Immature natural killer cell (primary cell): Measurements from ENCODE around the gene SERINC5. TPM values are rescaled to one million over a fixed set of nuclear protein-coding genes. Genes with fewer than 3 reads are reported as not detected.
"Not testable (repeated sequence)": the region's sequence is repeated elsewhere in the genome, so short reads cannot be mapped to it uniquely, and the experiment has no call there.

Source experiments
- DNase-seq, 3 donors: peaks; one replicate each; pipeline ENCODE4 v3.0.0; 2022; ENCODE audit warnings: mixed read lengths in 1 of 3
- H3K27ac Mint-ChIP-seq, 6 donors: one replicate each; pipeline ENCODE4 v1.8.0; 2020; ENCODE audit warnings: mixed read lengths in 6 of 6, mild to moderate bottlenecking in 5 of 6, inconsistent platforms in 4 of 6, moderate library complexity in 3 of 6
- H3K27me3 Mint-ChIP-seq, 3 donors: one replicate each; pipeline ENCODE4 v1.8.0; 2020 to 2021; ENCODE audit warnings: low read depth in 3 of 3, mild to moderate bottlenecking in 3 of 3, mixed read lengths in 3 of 3, moderate library complexity in 3 of 3, inconsistent platforms in 1 of 3
- H3K36me3 Mint-ChIP-seq, 3 donors: one replicate each; pipeline ENCODE4 v1.8.0; 2020; ENCODE audit warnings: mixed read lengths in 3 of 3, inconsistent platforms in 2 of 3, mild to moderate bottlenecking in 2 of 3
- H3K4me1 Mint-ChIP-seq, 2 donors: one replicate each; pipeline ENCODE4 v1.8.0; 2020; ENCODE audit warnings: inconsistent platforms in 2 of 2, mild to moderate bottlenecking in 2 of 2, mixed read lengths in 2 of 2, moderate library complexity in 1 of 2
- H3K4me3 Mint-ChIP-seq, 5 donors: one replicate each; pipeline ENCODE4 v1.8.0; 2020; ENCODE audit warnings: mild to moderate bottlenecking in 5 of 5, mixed read lengths in 5 of 5, inconsistent platforms in 3 of 5, moderate library complexity in 3 of 5
- H3K9me3 Mint-ChIP-seq, 6 donors: one replicate each; pipeline ENCODE4 v1.8.0; 2020; ENCODE audit warnings: mild to moderate bottlenecking in 6 of 6, mixed read lengths in 6 of 6, inconsistent platforms in 4 of 6, moderate library complexity in 3 of 6
- polyA plus RNA-seq, 3 donors: library from polyadenylated mRNA; unstranded; fragments of 300-500 nt; fragmentation: Illumina TruSeq; gene quantifications; one replicate each; pipeline ENCODE4 v1.2.3, GENCODE V29; 2021

The SERINC5 gene
- 1 to 10 TPM in 2 of 3 donors, under 1 TPM in 1; 0.69 to 2.3 (median 1.1) TPM for polyA plus RNA-seq

- H3K27me3 Mint-ChIP-seq: peaks cover 4 to 16% (median 8%) of the 10 kb centered on the region in 3 donors
Observed at GRCh38 chr5:80255811-80256712, at the start of gene SERINC5. SERINC5 (minus strand) TSS chr5:80256048; CDS start chr5:80255922, 126 bp downstream.

GRCh38 chr5:80302636-80303035 lies 46.8 kb upstream of the SERINC5 start:
- no peaks in the 10 kb centered on the region for H3K36me3 Mint-ChIP-seq

More at GRCh38 chr5:80255811-80256712, at the start of gene SERINC5:
- Mint-ChIP-seq H3K9me3 (no peaks in the 10 kb centered on the region), H3K27ac (peak within 1 kb of the TSS; percentile 89 to 97 (median 94)), H3K4me3 (peak within 1 kb of the TSS; percentile 88 to 99 (median 92)), H3K4me1 (peaks cover 29 to 37% of the 10 kb centered on the region in 2 donors), H3K36me3 (no peaks in the 10 kb centered on the region)
- peak; percentile 80 to 85 (median 84) for DNase-seq

GRCh38 chr5:80301342-80301741 lies 45.5 kb upstream of the SERINC5 start:
- not testable (repeated sequence) for H3K27me3 Mint-ChIP-seq, H3K9me3 Mint-ChIP-seq, H3K4me1 Mint-ChIP-seq, H3K27ac Mint-ChIP-seq, H3K36me3 Mint-ChIP-seq, H3K4me3 Mint-ChIP-seq, DNase-seq

More at GRCh38 chr5:80302636-80303035, 46.8 kb upstream of the SERINC5 start:
- no peak overlapping the region for H3K27ac Mint-ChIP-seq
- peak overlapping the region in 1 of 5 donors; percentile 15 for H3K4me3 Mint-ChIP-seq
- DNase-seq: no peak
- no peaks in the 10 kb centered on the region for H3K4me1 Mint-ChIP-seq
- no peaks in the 10 kb centered on the region for H3K27me3 Mint-ChIP-seq
- no peaks in the 10 kb centered on the region for H3K9me3 Mint-ChIP-seq

GRCh38 chr5:80300796-80301195 lies 44.9 kb upstream of the SERINC5 start:
- not testable (repeated sequence) for H3K9me3 Mint-ChIP-seq, H3K4me1 Mint-ChIP-seq, H3K4me3 Mint-ChIP-seq, DNase-seq, H3K27me3 Mint-ChIP-seq, H3K27ac Mint-ChIP-seq, H3K36me3 Mint-ChIP-seq

GRCh38 chr5:80300125-80300524 lies 44.3 kb upstream of the SERINC5 start:
- DNase-seq: no peak
- Mint-ChIP-seq H3K9me3 (no peaks in the 10 kb centered on the region), H3K27me3 (peaks cover 0 to 4% (median 0%) of the 10 kb centered on the region in 3 donors), H3K4me3 (no peak overlapping the region), H3K27ac (no peak overlapping the region), H3K36me3 (no peaks in the 10 kb centered on the region), H3K4me1 (no peaks in the 10 kb centered on the region)

GRCh38 chr5:80299601-80300000 lies 43.8 kb upstream of the SERINC5 start:
- Mint-ChIP-seq H3K27ac (no peak overlapping the region), H3K36me3 (no peaks in the 10 kb centered on the region), H3K27me3 (peaks cover 0 to 4% (median 0%) of the 10 kb centered on the region in 3 donors), H3K4me3 (no peak overlapping the region), H3K4me1 (no peaks in the 10 kb centered on the region), H3K9me3 (no peaks in the 10 kb centered on the region)
- no peak for DNase-seq

GRCh38 chr5:80296121-80296520 lies 40.3 kb upstream of the SERINC5 start:
- peaks cover 0 to 5% (median 0%) of the 10 kb centered on the region in 3 donors for H3K36me3 Mint-ChIP-seq
- no peak overlapping the region for H3K4me3 Mint-ChIP-seq
- H3K9me3 Mint-ChIP-seq: peaks cover 0 to 4% (median 0%) of the 10 kb centered on the region in 6 donors
- DNase-seq: no peak
- no peak overlapping the region for H3K27ac Mint-ChIP-seq
- no peaks in the 10 kb centered on the region for H3K4me1 Mint-ChIP-seq
- H3K27me3 Mint-ChIP-seq: peaks cover 0 to 5% (median 0%) of the 10 kb centered on the region in 3 donors

GRCh38 chr5:80291761-80292160 lies 35.9 kb upstream of the SERINC5 start:
- DNase-seq: no peak
- Mint-ChIP-seq H3K9me3 (peaks cover 0 to 4% (median 0%) of the 10 kb centered on the region in 6 donors), H3K27ac (no peak overlapping the region), H3K36me3 (peaks cover 0 to 5% (median 0%) of the 10 kb centered on the region in 3 donors), H3K4me1 (no peaks in the 10 kb centered on the region), H3K4me3 (no peak overlapping the region), H3K27me3 (peaks cover 0 to 5% (median 5%) of the 10 kb centered on the region in 3 donors)

- H3K27me3 Mint-ChIP-seq: peaks cover 0 to 5% (median 1%) of the 10 kb centered on the region in 3 donors
- peaks cover 0 to 5% (median 0%) of the 10 kb centered on the region in 3 donors for H3K36me3 Mint-ChIP-seq
- H3K27ac Mint-ChIP-seq: no peak overlapping the region
- peaks cover 0 to 2% of the 10 kb centered on the region in 2 donors for H3K4me1 Mint-ChIP-seq
- H3K9me3 Mint-ChIP-seq: peaks cover 0 to 4% (median 0%) of the 10 kb centered on the region in 6 donors
- no peak for DNase-seq
- no peak overlapping the region for H3K4me3 Mint-ChIP-seq
Observed at GRCh38 chr5:80289320-80289719, 33.5 kb upstream of the SERINC5 start.

GRCh38 chr5:80288177-80288576 lies 32.3 kb upstream of the SERINC5 start:
- H3K4me3 Mint-ChIP-seq: no peak overlapping the region

GRCh38 chr5:80284720-80285119 lies 28.9 kb upstream of the SERINC5 start:
- Mint-ChIP-seq H3K4me3 (no peak overlapping the region), H3K27ac (no peak overlapping the region), H3K9me3 (no peaks in the 10 kb centered on the region), H3K36me3 (no peaks in the 10 kb centered on the region), H3K27me3 (peaks cover 0 to 3% (median 3%) of the 10 kb centered on the region in 3 donors), H3K4me1 (peaks cover 0 to 2% of the 10 kb centered on the region in 2 donors)
- no peak for DNase-seq

More at GRCh38 chr5:80288177-80288576, 32.3 kb upstream of the SERINC5 start:
- Mint-ChIP-seq H3K27me3 (peaks cover 0 to 5% (median 1%) of the 10 kb centered on the region in 3 donors), H3K9me3 (peaks cover 0 to 4% (median 0%) of the 10 kb centered on the region in 6 donors), H3K4me1 (peaks cover 0 to 2% of the 10 kb centered on the region in 2 donors), H3K27ac (no peak overlapping the region), H3K36me3 (peaks cover 0 to 5% (median 0%) of the 10 kb centered on the region in 3 donors)
- DNase-seq: no peak

GRCh38 chr5:80283360-80283759 lies 27.5 kb upstream of the SERINC5 start:
- peaks cover 0 to 3% (median 2%) of the 10 kb centered on the region in 3 donors for H3K27me3 Mint-ChIP-seq
- no peak overlapping the region for H3K4me3 Mint-ChIP-seq
- H3K4me1 Mint-ChIP-seq: peaks cover 0 to 2% of the 10 kb centered on the region in 2 donors
- no peaks in the 10 kb centered on the region for H3K9me3 Mint-ChIP-seq
- H3K27ac Mint-ChIP-seq: no peak overlapping the region
- no peaks in the 10 kb centered on the region for H3K36me3 Mint-ChIP-seq
- no peak for DNase-seq

GRCh38 chr5:80282054-80282453 lies 26.2 kb upstream of the SERINC5 start:
- no peak overlapping the region for H3K4me3 Mint-ChIP-seq
- H3K9me3 Mint-ChIP-seq: no peaks in the 10 kb centered on the region
- DNase-seq: no peak
- H3K36me3 Mint-ChIP-seq: no peaks in the 10 kb centered on the region
- no peak overlapping the region for H3K27ac Mint-ChIP-seq
- peaks cover 0 to 2% of the 10 kb centered on the region in 2 donors for H3K4me1 Mint-ChIP-seq
- H3K27me3 Mint-ChIP-seq: peaks cover 0 to 3% (median 3%) of the 10 kb centered on the region in 3 donors

- H3K4me1 Mint-ChIP-seq: no peaks in the 10 kb centered on the region
Observed at GRCh38 chr5:80277191-80277590, 21.3 kb upstream of the SERINC5 start.

More at GRCh38 chr5:80277191-80277590, 21.3 kb upstream of the SERINC5 start:
- H3K27me3 Mint-ChIP-seq: peaks cover 0 to 5% (median 5%) of the 10 kb centered on the region in 3 donors
- peaks cover 0 to 1% (median 0%) of the 10 kb centered on the region in 6 donors for H3K9me3 Mint-ChIP-seq
- H3K27ac Mint-ChIP-seq: no peak overlapping the region
- no peak overlapping the region for H3K4me3 Mint-ChIP-seq
- DNase-seq: no peak
- no peaks in the 10 kb centered on the region for H3K36me3 Mint-ChIP-seq
